Neural progenitor cell (in vitro differentiated cells): ENCODE data around the gene CCT6A. TPM values are rescaled to one million over a fixed set of nuclear protein-coding genes. Genes with fewer than 3 reads are reported as not detected.
"Not testable (repeated sequence)": the region's sequence is repeated elsewhere in the genome, so short reads cannot be mapped to it uniquely, and the experiment has no call there.

ENCODE experiments used
- DNase-seq: peaks from one replicate; pipeline ENCODE4 v3.0.0-alpha.2; 2016; ENCODE audit warnings: low spot score
- H2AFZ ChIP-seq: fragments of 200-600 bp; sonication (generic); replicated peaks from 2 replicates; pipeline ENCODE4 v1.6.1; 2016; ENCODE audit warnings: antibody characterized with exemption
- H3F3A ChIP-seq: fragments of 200-600 bp; sonication (generic); 2 replicates; pipeline ENCODE4 v1.6.1; 2016; ENCODE audit warnings: antibody characterized with exemption, low read depth
- H3K27ac ChIP-seq: fragments of 200-600 bp; sonication (generic); 2 replicates; pipeline ENCODE4 v1.5.1; 2016; ENCODE audit warnings: mild to moderate bottlenecking
- H3K27me3 ChIP-seq: fragments of 200-600 bp; sonication (generic); 2 replicates; pipeline ENCODE4 v1.6.1; 2016; ENCODE audit warnings: mild to moderate bottlenecking, moderate library complexity
- H3K36me3 ChIP-seq: fragments of 200-600 bp; sonication (generic); 2 replicates; pipeline ENCODE4 v1.5.1; 2016
- H3K4me1 ChIP-seq: fragments of 200-600 bp; sonication (generic); 2 replicates; pipeline ENCODE4 v1.6.1; 2016; ENCODE audit warnings: mixed run types
- H3K4me2 ChIP-seq: fragments of 200-600 bp; sonication (generic); 2 replicates; pipeline ENCODE4 v1.6.1; 2016
- H3K4me3 ChIP-seq: fragments of 200-600 bp; sonication (generic); 2 replicates; pipeline ENCODE4 v1.5.1; 2016
- H3K79me2 ChIP-seq: fragments of 200-600 bp; sonication (generic); 2 replicates; pipeline ENCODE4 v1.6.1; 2016; ENCODE audit warnings: low read depth
- H3K9ac ChIP-seq: fragments of 200-600 bp; sonication (generic); 2 replicates; pipeline ENCODE4 v1.6.1; 2016
- H3K9me3 ChIP-seq: fragments of 200-600 bp; sonication (generic); 2 replicates; pipeline ENCODE4 v1.5.1; 2016; ENCODE audit warnings: low read depth
- H4K20me1 ChIP-seq: fragments of 200-600 bp; sonication (generic); 2 replicates; pipeline ENCODE4 v1.6.1; 2016; ENCODE audit warnings: low read depth
- H3K27ac Mint-ChIP-seq: 3 replicates; pipeline ENCODE4 v1.8.0; 2021; ENCODE audit warnings: mixed read lengths
- H3K27me3 Mint-ChIP-seq: 2 replicates; pipeline ENCODE4 v1.8.0; 2022; ENCODE audit warnings: low read depth, mild to moderate bottlenecking, inconsistent platforms, moderate library complexity, mixed read lengths; ENCODE audit not compliant: insufficient read depth
- H3K36me3 Mint-ChIP-seq: 3 replicates; pipeline ENCODE4 v1.8.0; 2021; ENCODE audit warnings: mixed read lengths
- H3K4me1 Mint-ChIP-seq: 3 replicates; pipeline ENCODE4 v1.8.0; 2021; ENCODE audit warnings: mixed read lengths
- H3K4me3 Mint-ChIP-seq: 3 replicates; pipeline ENCODE4 v1.8.0; 2021; ENCODE audit warnings: mild to moderate bottlenecking, moderate library complexity, mixed read lengths
- H3K9me3 Mint-ChIP-seq: 3 replicates; pipeline ENCODE4 v1.8.0; 2020; ENCODE audit warnings: mixed read lengths
- EZH2 ChIP-seq: fragments of 200-600 bp; sonication (generic); IDR thresholded peaks from 2 replicates; pipeline ENCODE4 v1.6.1; 2017; ENCODE audit warnings: antibody characterized with exemption, mild to moderate bottlenecking, moderate library complexity
- EZH2phosphoT487 ChIP-seq: fragments of 200-600 bp; sonication (generic); IDR thresholded peaks from 2 replicates; pipeline ENCODE4 v1.6.1; 2017; ENCODE audit warnings: antibody characterized with exemption
- total RNA-seq: library from RNA; depleted of rRNA; stranded (reverse); fragments of >200 nt; gene quantifications from 2 replicates; pipeline ENCODE4 v1.2.3, GENCODE V29; 2015; ENCODE audit warnings: low replicate concordance
- TF ChIP-seq, protein P1 (sequence below): fragments of 200-600 bp; sonication (generic); IDR thresholded peaks from 2 replicates; pipeline ENCODE4 v1.5.1; 2017; ENCODE audit warnings: antibody characterized with exemption, mild to moderate bottlenecking

Gene CCT6A
- total RNA-seq, 1 donor from 2014 or later = 349 TPM

DNA sequence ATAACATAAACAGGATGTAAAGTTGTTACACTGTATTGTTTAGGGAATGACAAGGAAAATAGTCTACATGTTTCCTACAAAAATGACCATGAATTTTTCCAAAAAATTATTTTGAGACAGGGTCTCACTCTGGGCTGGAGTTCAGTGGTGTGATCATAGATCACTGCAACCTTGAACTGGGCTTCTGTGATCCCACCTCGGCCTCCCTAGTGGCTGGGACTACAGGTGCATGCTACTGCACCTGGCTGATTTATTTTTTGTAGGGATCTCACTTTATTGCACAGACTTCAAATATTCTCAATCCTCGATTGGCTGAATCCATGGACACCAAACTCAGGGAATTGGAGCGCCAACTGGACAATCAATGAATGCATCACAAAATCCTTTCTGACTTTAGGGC is 48.1 kb downstream of the CCT6A start:
- DNase-seq = no peak
- Histone ChIP-seq H3K4me3 (no peak overlapping the region), H3K9ac (no peak overlapping the region), H3K4me2 (no peak overlapping the region), H3K27ac (no peak overlapping the region), H3K9me3 (no peaks in the 10 kb centered on the region), H4K20me1 (no peaks in the 10 kb centered on the region), H3K79me2 (no peaks in the 10 kb centered on the region), H3K4me1 (no peaks in the 10 kb centered on the region), H2AFZ (no peak overlapping the region), H3K36me3 (no peaks in the 10 kb centered on the region), H3K27me3 (no peaks in the 10 kb centered on the region), H3F3A (no peaks in the 10 kb centered on the region)
- Mint-ChIP-seq H3K4me3 (no peak overlapping the region), H3K27me3 (peaks cover 2% of the 10 kb centered on the region), H3K9me3 (no peaks in the 10 kb centered on the region), H3K27ac (no peak overlapping the region), H3K36me3 (peaks cover 14% of the 10 kb centered on the region), H3K4me1 (no peaks in the 10 kb centered on the region)
- TF ChIP-seq EZH2 (no peak), EZH2phosphoT487 (no peak)
- TF ChIP-seq, protein P1, sequence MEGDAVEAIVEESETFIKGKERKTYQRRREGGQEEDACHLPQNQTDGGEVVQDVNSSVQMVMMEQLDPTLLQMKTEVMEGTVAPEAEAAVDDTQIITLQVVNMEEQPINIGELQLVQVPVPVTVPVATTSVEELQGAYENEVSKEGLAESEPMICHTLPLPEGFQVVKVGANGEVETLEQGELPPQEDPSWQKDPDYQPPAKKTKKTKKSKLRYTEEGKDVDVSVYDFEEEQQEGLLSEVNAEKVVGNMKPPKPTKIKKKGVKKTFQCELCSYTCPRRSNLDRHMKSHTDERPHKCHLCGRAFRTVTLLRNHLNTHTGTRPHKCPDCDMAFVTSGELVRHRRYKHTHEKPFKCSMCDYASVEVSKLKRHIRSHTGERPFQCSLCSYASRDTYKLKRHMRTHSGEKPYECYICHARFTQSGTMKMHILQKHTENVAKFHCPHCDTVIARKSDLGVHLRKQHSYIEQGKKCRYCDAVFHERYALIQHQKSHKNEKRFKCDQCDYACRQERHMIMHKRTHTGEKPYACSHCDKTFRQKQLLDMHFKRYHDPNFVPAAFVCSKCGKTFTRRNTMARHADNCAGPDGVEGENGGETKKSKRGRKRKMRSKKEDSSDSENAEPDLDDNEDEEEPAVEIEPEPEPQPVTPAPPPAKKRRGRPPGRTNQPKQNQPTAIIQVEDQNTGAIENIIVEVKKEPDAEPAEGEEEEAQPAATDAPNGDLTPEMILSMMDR = no peak

DNA sequence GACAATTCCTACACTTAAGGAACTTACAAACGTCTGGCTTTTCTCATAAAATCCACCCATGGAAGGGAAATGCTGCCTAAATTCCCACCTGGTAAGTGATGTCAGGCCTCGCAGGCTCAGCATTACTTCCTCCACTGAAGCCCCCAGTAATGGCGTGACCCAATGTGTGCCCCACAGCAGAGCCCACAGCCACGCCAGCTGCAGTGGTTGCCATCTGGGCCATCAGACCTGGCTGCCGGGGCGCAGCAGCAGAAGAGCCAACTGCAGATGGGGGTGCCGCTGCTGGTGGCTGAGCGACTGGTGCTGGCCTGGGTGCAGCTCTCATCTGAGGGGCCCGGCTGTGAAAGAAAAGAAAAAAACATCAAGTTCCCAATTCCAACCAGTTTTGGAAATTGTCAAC is 52.6 kb downstream of the CCT6A start:
- H3K27me3 ChIP-seq, H3K9me3 ChIP-seq, H3K9me3 Mint-ChIP-seq, H3K4me1 ChIP-seq, H3K4me3 Mint-ChIP-seq, H3K4me2 ChIP-seq, H3F3A ChIP-seq, H3K27ac ChIP-seq, H3K27ac Mint-ChIP-seq, H2AFZ ChIP-seq, H3K27me3 Mint-ChIP-seq, H4K20me1 ChIP-seq, DNase-seq, H3K9ac ChIP-seq, H3K36me3 ChIP-seq, H3K4me3 ChIP-seq: not testable (repeated sequence)
- H3K79me2 ChIP-seq = peaks cover 11% of the 10 kb centered on the region
- Mint-ChIP-seq H3K36me3 (peaks cover 14% of the 10 kb centered on the region), H3K4me1 (peaks cover 12% of the 10 kb centered on the region)

DNA sequence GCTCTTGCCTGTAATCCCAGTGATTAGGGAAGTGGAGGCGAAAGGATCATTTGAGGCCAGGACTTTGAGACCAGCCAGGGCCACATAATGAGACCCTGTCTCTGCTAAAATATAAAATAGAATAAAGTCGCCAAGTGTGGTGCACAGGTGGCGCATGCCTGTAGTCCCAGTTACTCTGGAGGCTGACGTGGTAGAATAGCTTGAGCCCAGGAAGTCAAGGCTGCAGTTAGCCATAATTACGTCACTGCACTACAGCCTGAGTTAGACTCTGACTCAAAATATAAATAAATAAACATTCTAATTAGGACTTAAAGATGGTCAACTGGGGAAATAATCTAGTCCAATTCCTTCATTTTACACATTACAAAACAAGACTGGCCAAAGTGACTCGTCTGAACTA is 53.9 kb downstream of the CCT6A start:
- peak overlapping the region; percentile 64 for H3K4me3 ChIP-seq
- H3K27me3 Mint-ChIP-seq = peaks cover 2% of the 10 kb centered on the region
- no peaks in the 10 kb centered on the region for H4K20me1 ChIP-seq
- no peak for DNase-seq
- TF ChIP-seq, protein P1 = no peak
- TF ChIP-seq EZH2phosphoT487 (no peak), EZH2 (no peak)
- H3K9ac ChIP-seq = no peak overlapping the region
- H3K4me1 ChIP-seq = no peaks in the 10 kb centered on the region
- H2AFZ ChIP-seq = no peak overlapping the region
- H3K4me3 Mint-ChIP-seq = peak overlapping the region; percentile 94
- H3K9me3 ChIP-seq = no peaks in the 10 kb centered on the region
- peaks cover 12% of the 10 kb centered on the region for H3K4me1 Mint-ChIP-seq
- peaks cover 3% of the 10 kb centered on the region for H3K9me3 Mint-ChIP-seq
- H3K4me2 ChIP-seq = peak overlapping the region; percentile 79
- H3F3A ChIP-seq = no peaks in the 10 kb centered on the region
- H3K27ac Mint-ChIP-seq = peak overlapping the region; percentile 70
- H3K27ac ChIP-seq = no peak overlapping the region
- H3K36me3 Mint-ChIP-seq = peaks cover 12% of the 10 kb centered on the region
- no peaks in the 10 kb centered on the region for H3K36me3 ChIP-seq
- no peaks in the 10 kb centered on the region for H3K27me3 ChIP-seq
- H3K79me2 ChIP-seq = peaks cover 11% of the 10 kb centered on the region

DNA sequence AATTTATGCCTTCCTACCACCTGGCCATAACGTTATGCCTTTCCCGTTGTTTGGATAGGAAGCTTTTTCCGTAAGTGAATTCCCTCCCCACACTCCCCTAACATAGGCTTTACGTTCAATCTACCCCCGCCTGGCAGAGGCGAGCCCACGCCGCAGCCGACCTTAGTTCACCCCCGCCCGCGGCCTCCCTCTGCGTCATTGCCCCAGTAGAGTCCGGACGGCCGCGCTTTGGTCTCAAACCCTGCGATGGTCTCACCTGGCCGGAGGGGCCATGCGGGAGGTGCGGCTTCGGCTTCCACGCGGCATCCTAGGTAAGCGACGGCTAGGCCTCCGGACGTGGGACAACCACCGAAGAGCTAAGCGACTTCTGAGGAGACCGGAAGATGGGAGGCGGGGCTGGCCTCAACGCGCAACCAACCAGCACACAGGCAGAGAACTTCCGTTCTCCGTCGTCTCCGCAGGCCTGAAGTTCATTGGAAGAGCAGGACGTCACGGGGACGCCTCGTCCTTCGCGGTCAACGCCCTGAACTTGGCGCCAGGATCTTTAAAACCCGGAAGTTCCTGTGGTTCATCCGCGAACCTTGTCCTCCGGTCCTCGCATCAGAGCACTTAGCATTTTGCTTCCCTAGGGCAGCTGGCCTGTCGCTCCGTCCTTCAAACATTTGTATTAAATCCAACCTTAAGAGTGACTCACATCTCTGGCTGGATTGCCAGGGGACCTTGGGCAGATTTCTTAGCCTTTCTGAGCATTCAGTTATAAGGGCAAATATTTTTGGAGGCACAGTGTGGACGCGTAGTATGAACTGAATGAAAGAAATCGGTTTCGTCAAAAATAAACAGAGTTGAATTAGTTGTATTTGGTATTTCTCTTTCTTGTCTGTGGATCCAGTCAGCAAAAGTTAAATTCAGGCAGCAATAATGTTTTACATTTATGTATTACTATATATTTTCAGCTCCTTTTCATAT is 54.8 kb downstream of the CCT6A start, which contains the start of gene CHCHD2:
Gene CHCHD2, minus strand, starts transcription at position 369 of the 966 bp plus-strand sequence. Its CDS starts 63 bp downstream, at position 306.
- DNase-seq = peak; percentile 71
- H3K4me3 Mint-ChIP-seq = peak within 1 kb of the TSS; percentile 94
- H3K4me1 Mint-ChIP-seq = peaks cover 12% of the 10 kb centered on the region
- peaks cover 2% of the 10 kb centered on the region for H3K27me3 Mint-ChIP-seq
- Histone ChIP-seq H3K9me3 (no peaks in the 10 kb centered on the region), H2AFZ (peak within 1 kb of the TSS; percentile 85), H3K27me3 (no peaks in the 10 kb centered on the region), H3K4me2 (peak within 1 kb of the TSS; percentile 79), H3K4me3 (peak within 1 kb of the TSS; percentile 64), H3K27ac (no peak within 1 kb of the TSS), H3F3A (no peaks in the 10 kb centered on the region), H3K9ac (no peak within 1 kb of the TSS), H4K20me1 (no peaks in the 10 kb centered on the region), H3K36me3 (no peaks in the 10 kb centered on the region), H3K79me2 (peaks cover 11% of the 10 kb centered on the region), H3K4me1 (no peaks in the 10 kb centered on the region)
- peaks cover 5% of the 10 kb centered on the region for H3K36me3 Mint-ChIP-seq
- H3K27ac Mint-ChIP-seq = peak within 1 kb of the TSS; percentile 70
- TF ChIP-seq EZH2phosphoT487 = no peak
- TF ChIP-seq, protein P1 = no peak
- TF ChIP-seq EZH2 = no peak
- H3K9me3 Mint-ChIP-seq = peaks cover 3% of the 10 kb centered on the region
